Frontal cortex (tissue), 4 donors: ENCODE data around the gene MAP3K6. TPM values are rescaled to one million over a fixed set of nuclear protein-coding genes. Genes with fewer than 3 reads are reported as not detected.

Experiments
- DNase-seq, 2 donors: peaks; one replicate each; pipeline ENCODE4 v3.0.0; 2012; ENCODE audit warnings: low spot score in 2 of 2
- FAIRE-seq: peaks from 2 replicates; lab custom pipeline; 2012; peaks lifted over from hg19 to GRCh38; lab: Jason Lieb, UNC
- small RNA-seq: library from RNA; depleted of rRNA; stranded (forward); fragments of <200 nt; gene quantifications from one replicate; pipeline ENCODE3, GENCODE V24; 2014
- total RNA-seq: library from RNA; depleted of rRNA; stranded (reverse); fragments of >200 nt; gene quantifications from one replicate; pipeline ENCODE4 v1.2.3, GENCODE V29; 2014
- donor health status: control.
- donor health status: control.
- donor health status: control.

Gene MAP3K6
- total RNA-seq, 1 donor from 2014 or later = 0.82 TPM

- FAIRE-seq (no peak), DNase-seq (no peak)
These were observed 52.6 kb downstream of the MAP3K6 start for GRCh38 chr1:27314169-27314568.

GRCh38 chr1:27307874-27308598 is 58.7 kb downstream of the MAP3K6 start:
- FAIRE-seq = no peak
- no peak for DNase-seq

GRCh38 chr1:27306892-27307761 is 59.6 kb downstream of the MAP3K6 start:
- FAIRE-seq (no peak), DNase-seq (no peak)

- FAIRE-seq = no peak
- DNase-seq = no peak
These were observed 60.7 kb downstream of the MAP3K6 start for GRCh38 chr1:27306071-27306470.

Small RNA genes within 50 kb of the gene (small RNA-seq; reads per million reads assigned to genes)
- 0.08 reads per million for gene RNU6-48P

Other genes starting within 250 kb of the MAP3K6 start
- gene SLC9A1, start 211.8 kb downstream of the MAP3K6 start, total RNA-seq = 2.0 TPM
- gene WDTC1, start 132.3 kb downstream of the MAP3K6 start, total RNA-seq = 15.5 TPM
- gene TMEM222, start 44.8 kb downstream of the MAP3K6 start, total RNA-seq = 19.6 TPM
- not detected for gene SYTL1, start 24.9 kb downstream of the MAP3K6 start, total RNA-seq
- not detected for gene FCN3, start 7.9 kb upstream of the MAP3K6 start, total RNA-seq
- not detected for gene CD164L2, start 16.4 kb upstream of the MAP3K6 start, total RNA-seq
- gene GPR3, start 25.7 kb upstream of the MAP3K6 start, total RNA-seq = 0.41 TPM
- gene WASF2, start 123.2 kb upstream of the MAP3K6 start, total RNA-seq = 4.5 TPM
- gene AHDC1, start 237.2 kb upstream of the MAP3K6 start, total RNA-seq = 10.6 TPM